IPS-18a (cell line): ENCODE measurements around the gene CDKAL1.
"Not testable (repeated sequence)": the region's sequence is repeated elsewhere in the genome, so short reads cannot be mapped to it uniquely, and the experiment has no call there.

Experiments used
- H3K27ac ChIP-seq: one replicate; pipeline ENCODE4 v1.5.1; 2013; ENCODE audit warnings: low read length
- H3K27me3 ChIP-seq: one replicate; pipeline ENCODE4 v1.6.1; 2013; ENCODE audit warnings: mild to moderate bottlenecking, low read length; ENCODE audit not compliant: control insufficient read depth, insufficient read depth
- H3K36me3 ChIP-seq: one replicate; pipeline ENCODE4 v1.6.1; 2013; ENCODE audit warnings: low read depth, low read length; ENCODE audit not compliant: control insufficient read depth
- H3K4me1 ChIP-seq: one replicate; pipeline ENCODE4 v1.6.1; 2013; ENCODE audit warnings: low read depth, low read length; ENCODE audit not compliant: control insufficient read depth
- H3K4me3 ChIP-seq: one replicate; pipeline ENCODE4 v1.5.1; 2013; ENCODE audit warnings: low read length
- H3K9ac ChIP-seq: one replicate; pipeline ENCODE4 v1.6.1; 2013; ENCODE audit warnings: mild to moderate bottlenecking, low read length, moderate library complexity
- H3K9me3 ChIP-seq: one replicate; pipeline ENCODE4 v1.6.1; 2013; ENCODE audit warnings: low read depth, low read length; ENCODE audit not compliant: control insufficient read depth

CDKAL1 gene

GRCh38 chr6:20906945-20907344 lies 372.7 kb downstream of the CDKAL1 start:
- Histone ChIP-seq H3K27me3 (no peaks in the 10 kb centered on the region), H3K9ac (no peak overlapping the region), H3K4me1 (peaks cover 9% of the 10 kb centered on the region), H3K9me3 (no peaks in the 10 kb centered on the region), H3K4me3 (no peak overlapping the region), H3K36me3 (no peaks in the 10 kb centered on the region), H3K27ac (no peak overlapping the region)

- Histone ChIP-seq H3K27ac (no peak overlapping the region), H3K36me3 (no peaks in the 10 kb centered on the region), H3K4me1 (peaks cover 9% of the 10 kb centered on the region), H3K9ac (no peak overlapping the region), H3K27me3 (no peaks in the 10 kb centered on the region), H3K4me3 (no peak overlapping the region), H3K9me3 (no peaks in the 10 kb centered on the region)
Observed at GRCh38 chr6:20907486-20908071, 373.3 kb downstream of the CDKAL1 start.

- peaks cover 9% of the 10 kb centered on the region for H3K4me1 ChIP-seq
- H3K36me3 ChIP-seq: no peaks in the 10 kb centered on the region
- no peak overlapping the region for H3K27ac ChIP-seq
- H3K27me3 ChIP-seq: no peaks in the 10 kb centered on the region
- H3K4me3 ChIP-seq: no peak overlapping the region
- H3K9me3 ChIP-seq: no peaks in the 10 kb centered on the region
- no peak overlapping the region for H3K9ac ChIP-seq
Observed at GRCh38 chr6:20909621-20910020, 375.4 kb downstream of the CDKAL1 start.

- H3K9ac ChIP-seq: no peak overlapping the region
Observed at GRCh38 chr6:20911712-20912111, 377.5 kb downstream of the CDKAL1 start.

GRCh38 chr6:20915156-20915555 lies 380.9 kb downstream of the CDKAL1 start:
- peaks cover 16% of the 10 kb centered on the region for H3K4me1 ChIP-seq
- no peaks in the 10 kb centered on the region for H3K27me3 ChIP-seq
- H3K9me3 ChIP-seq: peaks cover 7% of the 10 kb centered on the region
- H3K27ac ChIP-seq: no peak overlapping the region
- H3K4me3 ChIP-seq: no peak overlapping the region
- no peaks in the 10 kb centered on the region for H3K36me3 ChIP-seq
- H3K9ac ChIP-seq: no peak overlapping the region

More at GRCh38 chr6:20911712-20912111, 377.5 kb downstream of the CDKAL1 start:
- Histone ChIP-seq H3K4me1 (peaks cover 9% of the 10 kb centered on the region), H3K27ac (no peak overlapping the region), H3K4me3 (no peak overlapping the region), H3K9me3 (peaks cover 7% of the 10 kb centered on the region), H3K36me3 (no peaks in the 10 kb centered on the region), H3K27me3 (no peaks in the 10 kb centered on the region)

- Histone ChIP-seq H3K27ac (no peak overlapping the region), H3K4me3 (no peak overlapping the region), H3K4me1 (peaks cover 16% of the 10 kb centered on the region), H3K36me3 (no peaks in the 10 kb centered on the region), H3K9me3 (peaks cover 7% of the 10 kb centered on the region), H3K27me3 (no peaks in the 10 kb centered on the region), H3K9ac (no peak overlapping the region)
Observed at GRCh38 chr6:20915626-20916025, 381.4 kb downstream of the CDKAL1 start.

GRCh38 chr6:20916086-20916485 lies 381.8 kb downstream of the CDKAL1 start:
- Histone ChIP-seq H3K9me3 (peaks cover 7% of the 10 kb centered on the region), H3K4me3 (no peak overlapping the region)

GRCh38 chr6:20918868-20919267 lies 384.6 kb downstream of the CDKAL1 start:
- Histone ChIP-seq H3K9me3 (peaks cover 7% of the 10 kb centered on the region), H3K36me3 (no peaks in the 10 kb centered on the region), H3K27me3 (no peaks in the 10 kb centered on the region), H3K27ac (no peak overlapping the region), H3K4me1 (peaks cover 8% of the 10 kb centered on the region), H3K9ac (no peak overlapping the region), H3K4me3 (no peak overlapping the region)

More at GRCh38 chr6:20916086-20916485, 381.8 kb downstream of the CDKAL1 start:
- no peak overlapping the region for H3K27ac ChIP-seq
- H3K4me1 ChIP-seq: peaks cover 15% of the 10 kb centered on the region
- H3K9ac ChIP-seq: no peak overlapping the region
- no peaks in the 10 kb centered on the region for H3K27me3 ChIP-seq
- H3K36me3 ChIP-seq: no peaks in the 10 kb centered on the region

GRCh38 chr6:20919677-20920385 lies 385.6 kb downstream of the CDKAL1 start:
- Histone ChIP-seq H3K4me3 (no peak overlapping the region), H3K9me3 (peaks cover 7% of the 10 kb centered on the region), H3K4me1 (peaks cover 8% of the 10 kb centered on the region), H3K36me3 (no peaks in the 10 kb centered on the region), H3K27ac (no peak overlapping the region), H3K9ac (no peak overlapping the region), H3K27me3 (no peaks in the 10 kb centered on the region)

- H3K4me1 ChIP-seq: peaks cover 8% of the 10 kb centered on the region
- H3K4me3 ChIP-seq: no peak overlapping the region
- H3K27ac ChIP-seq: no peak overlapping the region
- no peaks in the 10 kb centered on the region for H3K36me3 ChIP-seq
- no peak overlapping the region for H3K9ac ChIP-seq
- H3K27me3 ChIP-seq: no peaks in the 10 kb centered on the region
- H3K9me3 ChIP-seq: no peaks in the 10 kb centered on the region
Observed at GRCh38 chr6:20921578-20921977, 387.3 kb downstream of the CDKAL1 start.

- no peaks in the 10 kb centered on the region for H3K36me3 ChIP-seq
- H3K9me3 ChIP-seq: no peaks in the 10 kb centered on the region
- H3K4me3 ChIP-seq: no peak overlapping the region
- H3K4me1 ChIP-seq: peaks cover 8% of the 10 kb centered on the region
- H3K9ac ChIP-seq: no peak overlapping the region
- H3K27me3 ChIP-seq: no peaks in the 10 kb centered on the region
- H3K27ac ChIP-seq: no peak overlapping the region
Observed at GRCh38 chr6:20922743-20923142, 388.5 kb downstream of the CDKAL1 start.

- H3K27ac ChIP-seq, H3K27me3 ChIP-seq, H3K36me3 ChIP-seq, H3K4me3 ChIP-seq, H3K4me1 ChIP-seq, H3K9ac ChIP-seq, H3K9me3 ChIP-seq: not testable (repeated sequence)
Observed at GRCh38 chr6:20924094-20924493, 389.8 kb downstream of the CDKAL1 start.
